Measurements from ENCODE around the gene TMEM52. TPM values are rescaled to one million over a fixed set of nuclear protein-coding genes. Genes with fewer than 3 reads are reported as not detected.

Gene TMEM52
- total and polyA plus RNA-seq, 2 of the 13 experiments (the other 11 are each of a cell fraction or from before 2014, with no cell fraction given), result 13.2 to 18.7 TPM

DNA sequence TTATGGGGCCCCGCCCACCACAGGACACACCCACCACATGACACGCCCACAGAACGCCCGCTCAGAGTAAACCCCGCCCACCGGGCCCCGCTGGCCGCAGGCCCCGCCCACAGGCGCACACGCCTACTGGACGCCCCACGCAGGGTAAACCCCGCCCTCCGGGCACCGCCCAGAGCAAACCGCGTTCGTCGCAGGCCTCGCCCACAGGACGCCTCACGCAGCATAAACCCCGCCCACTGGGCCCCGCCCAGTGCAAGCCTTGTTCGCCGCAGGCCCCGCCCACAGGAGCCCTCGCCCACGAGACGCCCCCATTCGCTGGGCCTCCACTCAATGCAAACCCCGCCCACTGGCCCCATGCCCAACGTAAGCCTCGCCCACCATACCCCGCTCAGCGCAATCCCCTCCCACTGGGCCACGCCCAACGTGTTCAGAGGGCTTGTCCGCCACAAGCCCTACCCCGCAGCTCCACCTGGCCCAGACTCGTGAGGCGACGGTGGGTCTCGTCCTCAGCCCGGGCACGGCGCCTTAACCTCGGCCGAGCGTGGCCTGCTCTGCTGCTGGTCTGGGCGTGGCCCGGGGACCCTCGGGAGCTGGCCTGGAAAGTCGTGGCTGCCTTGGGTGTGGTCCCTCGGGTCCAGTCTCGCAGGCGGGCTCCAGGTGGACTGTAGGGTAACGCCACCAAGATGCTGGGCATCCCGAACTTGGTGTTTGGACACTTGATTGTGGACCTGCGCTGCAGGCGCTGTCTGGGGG, 401 bp upstream of the TMEM52 start (continued):
- TF ChIP-seq, protein P1, sequence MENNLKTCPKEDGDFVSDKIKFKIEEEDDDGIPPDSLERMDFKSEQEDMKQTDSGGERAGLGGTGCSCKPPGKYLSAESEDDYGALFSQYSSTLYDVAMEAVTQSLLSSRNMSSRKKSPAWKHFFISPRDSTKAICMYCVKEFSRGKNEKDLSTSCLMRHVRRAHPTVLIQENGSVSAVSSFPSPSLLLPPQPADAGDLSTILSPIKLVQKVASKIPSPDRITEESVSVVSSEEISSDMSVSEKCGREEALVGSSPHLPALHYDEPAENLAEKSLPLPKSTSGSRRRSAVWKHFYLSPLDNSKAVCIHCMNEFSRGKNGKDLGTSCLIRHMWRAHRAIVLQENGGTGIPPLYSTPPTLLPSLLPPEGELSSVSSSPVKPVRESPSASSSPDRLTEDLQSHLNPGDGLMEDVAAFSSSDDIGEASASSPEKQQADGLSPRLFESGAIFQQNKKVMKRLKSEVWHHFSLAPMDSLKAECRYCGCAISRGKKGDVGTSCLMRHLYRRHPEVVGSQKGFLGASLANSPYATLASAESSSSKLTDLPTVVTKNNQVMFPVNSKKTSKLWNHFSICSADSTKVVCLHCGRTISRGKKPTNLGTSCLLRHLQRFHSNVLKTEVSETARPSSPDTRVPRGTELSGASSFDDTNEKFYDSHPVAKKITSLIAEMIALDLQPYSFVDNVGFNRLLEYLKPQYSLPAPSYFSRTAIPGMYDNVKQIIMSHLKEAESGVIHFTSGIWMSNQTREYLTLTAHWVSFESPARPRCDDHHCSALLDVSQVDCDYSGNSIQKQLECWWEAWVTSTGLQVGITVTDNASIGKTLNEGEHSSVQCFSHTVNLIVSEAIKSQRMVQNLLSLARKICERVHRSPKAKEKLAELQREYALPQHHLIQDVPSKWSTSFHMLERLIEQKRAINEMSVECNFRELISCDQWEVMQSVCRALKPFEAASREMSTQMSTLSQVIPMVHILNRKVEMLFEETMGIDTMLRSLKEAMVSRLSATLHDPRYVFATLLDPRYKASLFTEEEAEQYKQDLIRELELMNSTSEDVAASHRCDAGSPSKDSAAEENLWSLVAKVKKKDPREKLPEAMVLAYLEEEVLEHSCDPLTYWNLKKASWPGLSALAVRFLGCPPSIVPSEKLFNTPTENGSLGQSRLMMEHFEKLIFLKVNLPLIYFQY (CRISPR knock-in tag; IDR thresholded peaks at IDR 0.05; ENCODE audit: borderline replicate concordance), result peak; percentile 80; the same call in 1 of the 2 replicates
- TF ChIP-seq, protein P2, sequence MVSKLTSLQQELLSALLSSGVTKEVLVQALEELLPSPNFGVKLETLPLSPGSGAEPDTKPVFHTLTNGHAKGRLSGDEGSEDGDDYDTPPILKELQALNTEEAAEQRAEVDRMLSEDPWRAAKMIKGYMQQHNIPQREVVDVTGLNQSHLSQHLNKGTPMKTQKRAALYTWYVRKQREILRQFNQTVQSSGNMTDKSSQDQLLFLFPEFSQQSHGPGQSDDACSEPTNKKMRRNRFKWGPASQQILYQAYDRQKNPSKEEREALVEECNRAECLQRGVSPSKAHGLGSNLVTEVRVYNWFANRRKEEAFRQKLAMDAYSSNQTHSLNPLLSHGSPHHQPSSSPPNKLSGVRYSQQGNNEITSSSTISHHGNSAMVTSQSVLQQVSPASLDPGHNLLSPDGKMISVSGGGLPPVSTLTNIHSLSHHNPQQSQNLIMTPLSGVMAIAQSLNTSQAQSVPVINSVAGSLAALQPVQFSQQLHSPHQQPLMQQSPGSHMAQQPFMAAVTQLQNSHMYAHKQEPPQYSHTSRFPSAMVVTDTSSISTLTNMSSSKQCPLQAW (CRISPR knock-in tag; IDR thresholded peaks at IDR 0.05), result peak; percentile 72
- TF ChIP-seq KLF13 (CRISPR knock-in tag; IDR thresholded peaks at IDR 0.05), result 0 out of 2 replicates have a peak, but pooled peaks have one; percentile 58
- TF ChIP-seq CEBPG (CRISPR knock-in tag; IDR thresholded peaks at IDR 0.05), result peak; percentile 59; the same call in 1 of the 2 replicates
- 0 out of 2 replicates have a peak, but pooled peaks have one; percentile 78 for TF ChIP-seq ZBTB7A (CRISPR knock-in tag; IDR thresholded peaks at IDR 0.05)
- 0 out of 2 replicates have a peak, but pooled peaks have one; percentile 51 for TF ChIP-seq ETV6 (CRISPR knock-in tag; conservative IDR thresholded peaks at IDR 0.05)
- peak; percentile 58; the same call in 1 of the 2 replicates for TF ChIP-seq RXRA (CRISPR knock-in tag; IDR thresholded peaks at IDR 0.05)
- TF ChIP-seq EHMT2 (IDR thresholded peaks at IDR 0.05; ENCODE audit: borderline replicate concordance, low read depth, low read length), result no peak
- peak; percentile 63 for TF ChIP-seq GATAD2A (CRISPR knock-in tag; IDR thresholded peaks at IDR 0.05)
- TF ChIP-seq HES4 (CRISPR knock-in tag; IDR thresholded peaks at IDR 0.05; ENCODE audit: borderline replicate concordance), result no peak; the same call in 1 of the 2 replicates
- TF ChIP-seq, protein P3, sequence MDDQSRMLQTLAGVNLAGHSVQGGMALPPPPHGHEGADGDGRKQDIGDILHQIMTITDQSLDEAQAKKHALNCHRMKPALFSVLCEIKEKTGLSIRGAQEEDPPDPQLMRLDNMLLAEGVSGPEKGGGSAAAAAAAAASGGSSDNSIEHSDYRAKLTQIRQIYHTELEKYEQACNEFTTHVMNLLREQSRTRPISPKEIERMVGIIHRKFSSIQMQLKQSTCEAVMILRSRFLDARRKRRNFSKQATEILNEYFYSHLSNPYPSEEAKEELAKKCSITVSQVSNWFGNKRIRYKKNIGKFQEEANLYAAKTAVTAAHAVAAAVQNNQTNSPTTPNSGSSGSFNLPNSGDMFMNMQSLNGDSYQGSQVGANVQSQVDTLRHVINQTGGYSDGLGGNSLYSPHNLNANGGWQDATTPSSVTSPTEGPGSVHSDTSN (CRISPR knock-in tag; IDR thresholded peaks at IDR 0.05; ENCODE audit: borderline replicate concordance), result no peak
- TF ChIP-seq, protein P4, sequence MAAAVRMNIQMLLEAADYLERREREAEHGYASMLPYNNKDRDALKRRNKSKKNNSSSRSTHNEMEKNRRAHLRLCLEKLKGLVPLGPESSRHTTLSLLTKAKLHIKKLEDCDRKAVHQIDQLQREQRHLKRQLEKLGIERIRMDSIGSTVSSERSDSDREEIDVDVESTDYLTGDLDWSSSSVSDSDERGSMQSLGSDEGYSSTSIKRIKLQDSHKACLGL (CRISPR knock-in tag; IDR thresholded peaks at IDR 0.05), result peak; percentile 75
- peak; percentile 40; the same call in 1 of the 2 replicates for TF ChIP-seq CEBPB (IDR thresholded peaks at IDR 0.05; ENCODE audit: borderline replicate concordance, low read depth, low read length)
- TF ChIP-seq ZNF264 (CRISPR knock-in tag; IDR thresholded peaks at IDR 0.05), result no peak
- no peak for TF ChIP-seq ZNF747 (CRISPR knock-in tag; IDR thresholded peaks at IDR 0.05; ENCODE audit: borderline replicate concordance)
- TF ChIP-seq ZNF441 (CRISPR knock-in tag; IDR thresholded peaks at IDR 0.05; ENCODE audit: borderline replicate concordance), result peak; percentile 69; the same call in 1 of the 2 replicates
- peak; percentile 86 for TF ChIP-seq ZNF232 (CRISPR knock-in tag; IDR thresholded peaks at IDR 0.05; ENCODE audit: borderline replicate concordance)
- no peak for TF ChIP-seq JUNB (CRISPR knock-in tag; IDR thresholded peaks at IDR 0.05; ENCODE audit: borderline replicate concordance)
- TF ChIP-seq PHF8 (CRISPR knock-in tag; IDR thresholded peaks at IDR 0.05), result peak; percentile 61
- TF ChIP-seq ZNF773 (CRISPR knock-in tag; IDR thresholded peaks at IDR 0.05; ENCODE audit: borderline replicate concordance), result peak; percentile 81; the same call in 1 of the 2 replicates
- TF ChIP-seq RNF2 (conservative IDR thresholded peaks at IDR 0.05; ENCODE audit: low read depth), result peak; percentile 60
- TF ChIP-seq DR1 (CRISPR knock-in tag; IDR thresholded peaks at IDR 0.05), result peak; percentile 82
- TF ChIP-seq PLRG1 (conservative IDR thresholded peaks at IDR 0.05), result no peak
- no peak for TF ChIP-seq TOPORS (CRISPR knock-in tag; IDR thresholded peaks at IDR 0.05)
